A549 treated with Hydrocortisone at 1 μM for 4 hours (cell line): ENCODE results near the gene NMNAT3. TPM values are rescaled to one million over a fixed set of nuclear protein-coding genes. Genes with fewer than 3 reads are reported as not detected.

Experiments used
- total RNA-seq: library from RNA; stranded (reverse); fragments of 200-300 nt; extraction: Qiagen RNA extraction; gene quantifications from 5 replicates; pipeline ENCODE4 v1.2.3, GENCODE V29; 2022

The NMNAT3 gene
- total RNA-seq = 0.76 to 1.5 TPM (median 1.2 TPM) in 5 replicates

GRCh38 chr3:139677388-139678155 lies at the start of gene NMNAT3:
NMNAT3 (minus strand) TSS chr3:139677972; CDS start chr3:139627724, 50,248 bp downstream.

Other genes with a start within 250 kb of the NMNAT3 start
- not detected in 5 replicates for gene RBP2, start 201.5 kb downstream of the NMNAT3 start, total RNA-seq
- 3.0 to 5.9 TPM (median 3.7 TPM) in 5 replicates for gene RBP1, start 138.2 kb downstream of the NMNAT3 start, total RNA-seq